Stimulated activated effector memory CD8-positive, alpha-beta T cell treated with anti-CD3 and anti-CD28 coated beads, Interleukin-12 subunit alpha, Interleukin-12 subunit beta, amount 100 ng/mL, for 72 hours (primary cell): ENCODE data around the gene DMD.
"Not testable (repeated sequence)": the region's sequence is repeated elsewhere in the genome, so short reads cannot be mapped to it uniquely, and the experiment has no call there.

ENCODE experiments used
- ATAC-seq: fragments of 150-1000 bp; cut with Tn5 transposase; 2 replicates; pipeline ENCODE4 v1.10.0; 2021
- DNase-seq, 2 donors: peaks; one replicate each; pipeline ENCODE4 v3.0.0; 2021 to 2022; ENCODE audit warnings: low spot score in 2 of 2
- H3K27ac Mint-ChIP-seq: one replicate; pipeline ENCODE4 v1.8.0; 2022; ENCODE audit warnings: mild to moderate bottlenecking, mixed read lengths
- H3K36me3 Mint-ChIP-seq: one replicate; pipeline ENCODE4 v1.8.0; 2022; ENCODE audit warnings: mild to moderate bottlenecking, mixed read lengths
- H3K4me1 Mint-ChIP-seq: one replicate; pipeline ENCODE4 v1.8.0; 2022; ENCODE audit warnings: mixed read lengths
- H3K4me3 Mint-ChIP-seq: one replicate; pipeline ENCODE4 v1.8.0; 2022; ENCODE audit warnings: mild to moderate bottlenecking, mixed read lengths
- H3K9me3 Mint-ChIP-seq: one replicate; pipeline ENCODE4 v1.8.0; 2022; ENCODE audit warnings: mixed read lengths

Gene DMD

DNA sequence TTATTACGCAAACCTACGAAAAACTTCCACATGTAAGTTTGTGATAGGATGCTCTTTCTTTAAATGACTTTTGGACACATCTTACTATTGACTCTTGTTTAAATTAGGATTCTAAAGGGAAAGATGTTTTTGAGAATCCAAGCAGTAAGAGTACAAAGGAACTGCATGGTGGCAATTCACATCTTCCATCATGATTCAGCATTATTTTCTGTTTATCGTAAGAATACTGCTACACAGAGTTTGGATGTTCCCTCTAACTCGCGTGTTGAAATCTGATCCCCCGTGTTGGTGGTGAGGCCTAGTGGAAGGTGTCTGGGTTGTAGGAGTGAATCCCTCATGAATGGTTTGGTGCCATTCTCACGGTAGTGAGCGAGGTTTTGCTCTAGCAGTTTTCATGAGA, 1767.7 kb downstream of the DMD start:
- no peaks in the 10 kb centered on the region for H3K36me3 Mint-ChIP-seq
- H3K27ac Mint-ChIP-seq, result no peak overlapping the region
- no peaks in the 10 kb centered on the region for H3K4me1 Mint-ChIP-seq
- DNase-seq (no peak), ATAC-seq (no peak)
- no peak overlapping the region for H3K4me3 Mint-ChIP-seq
- no peaks in the 10 kb centered on the region for H3K9me3 Mint-ChIP-seq

GRCh38 chrX:31440546-31440945, 1770.8 kb downstream of the DMD start:
- H3K27ac Mint-ChIP-seq, result no peak overlapping the region
- H3K4me1 Mint-ChIP-seq, result no peaks in the 10 kb centered on the region
- no peak overlapping the region for H3K4me3 Mint-ChIP-seq
- ATAC-seq, result no peak
- H3K36me3 Mint-ChIP-seq, result no peaks in the 10 kb centered on the region
- peaks cover 1% of the 10 kb centered on the region for H3K9me3 Mint-ChIP-seq
- no peak for DNase-seq

GRCh38 chrX:31436424-31436823, 1774.9 kb downstream of the DMD start:
- ATAC-seq, result no peak
- no peaks in the 10 kb centered on the region for H3K36me3 Mint-ChIP-seq
- DNase-seq, result no peak
- peaks cover 2% of the 10 kb centered on the region for H3K9me3 Mint-ChIP-seq
- H3K4me3 Mint-ChIP-seq, result no peak overlapping the region
- H3K27ac Mint-ChIP-seq, result no peak overlapping the region
- no peaks in the 10 kb centered on the region for H3K4me1 Mint-ChIP-seq

DNA sequence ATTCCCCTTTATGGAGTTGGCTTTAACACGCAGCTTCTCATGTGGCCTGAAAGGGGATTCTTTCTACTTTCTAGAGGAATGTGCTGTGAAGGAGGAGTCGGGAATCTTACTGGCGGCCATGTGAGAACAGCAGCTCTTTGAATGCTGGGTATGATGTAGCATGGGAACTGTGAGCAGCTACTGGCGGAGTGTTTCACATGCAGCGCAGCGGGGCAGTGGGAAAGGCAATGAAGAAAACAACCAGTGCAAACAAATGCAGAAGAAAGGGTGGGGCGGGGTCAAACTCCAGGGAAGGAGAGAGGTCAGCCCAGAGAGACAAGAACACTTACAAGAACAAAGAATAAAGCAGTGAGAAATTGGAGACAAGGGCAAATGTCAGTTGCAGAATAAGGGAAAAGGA, 1775.8 kb downstream of the DMD start:
- peaks cover 2% of the 10 kb centered on the region for H3K9me3 Mint-ChIP-seq
- no peak for DNase-seq

GRCh38 chrX:31433856-31434255, 1777.5 kb downstream of the DMD start:
- Mint-ChIP-seq H3K4me1 (no peaks in the 10 kb centered on the region), H3K36me3 (no peaks in the 10 kb centered on the region), H3K4me3 (no peak overlapping the region), H3K27ac (no peak overlapping the region), H3K9me3 (peaks cover 2% of the 10 kb centered on the region)
- ATAC-seq (no peak), DNase-seq (no peak)

More for the DNA sequence above, 1775.8 kb downstream of the DMD start:
- Mint-ChIP-seq H3K36me3 (no peaks in the 10 kb centered on the region), H3K4me1 (no peaks in the 10 kb centered on the region), H3K27ac (no peak overlapping the region), H3K4me3 (no peak overlapping the region)
- no peak for ATAC-seq

GRCh38 chrX:31429915-31430314, 1781.4 kb downstream of the DMD start:
- no peaks in the 10 kb centered on the region for H3K4me1 Mint-ChIP-seq
- no peak for ATAC-seq

GRCh38 chrX:31423609-31424189, 1787.7 kb downstream of the DMD start:
- no peaks in the 10 kb centered on the region for H3K36me3 Mint-ChIP-seq
- no peak for DNase-seq

More at GRCh38 chrX:31429915-31430314, 1781.4 kb downstream of the DMD start:
- Mint-ChIP-seq H3K4me3 (no peak overlapping the region), H3K36me3 (no peaks in the 10 kb centered on the region), H3K27ac (no peak overlapping the region), H3K9me3 (no peaks in the 10 kb centered on the region)
- DNase-seq, result no peak

DNA sequence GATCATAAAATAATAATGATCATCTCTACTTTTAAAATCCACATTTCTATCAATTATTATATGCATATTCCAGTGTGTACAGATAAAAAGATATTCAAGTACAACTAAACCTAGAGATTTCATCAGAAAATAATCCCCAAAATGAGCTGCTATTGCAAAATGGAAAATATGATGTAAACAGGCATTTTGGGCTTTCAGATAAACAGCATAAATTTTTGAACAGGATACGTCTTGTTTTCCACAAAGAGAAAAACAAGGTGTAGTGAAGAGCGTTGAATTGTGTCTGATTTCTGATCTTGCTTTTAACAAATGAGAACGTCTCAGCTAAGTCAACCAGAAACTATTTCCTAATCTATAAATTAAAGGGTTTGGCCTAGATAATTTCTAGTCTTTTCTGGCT, 1789.9 kb downstream of the DMD start:
- no peak for ATAC-seq
- no peaks in the 10 kb centered on the region for H3K36me3 Mint-ChIP-seq
- no peaks in the 10 kb centered on the region for H3K4me1 Mint-ChIP-seq

More at GRCh38 chrX:31423609-31424189, 1787.7 kb downstream of the DMD start:
- Mint-ChIP-seq H3K4me1 (no peaks in the 10 kb centered on the region), H3K4me3 (no peak overlapping the region), H3K27ac (no peak overlapping the region), H3K9me3 (no peaks in the 10 kb centered on the region)
- no peak for ATAC-seq

DNA sequence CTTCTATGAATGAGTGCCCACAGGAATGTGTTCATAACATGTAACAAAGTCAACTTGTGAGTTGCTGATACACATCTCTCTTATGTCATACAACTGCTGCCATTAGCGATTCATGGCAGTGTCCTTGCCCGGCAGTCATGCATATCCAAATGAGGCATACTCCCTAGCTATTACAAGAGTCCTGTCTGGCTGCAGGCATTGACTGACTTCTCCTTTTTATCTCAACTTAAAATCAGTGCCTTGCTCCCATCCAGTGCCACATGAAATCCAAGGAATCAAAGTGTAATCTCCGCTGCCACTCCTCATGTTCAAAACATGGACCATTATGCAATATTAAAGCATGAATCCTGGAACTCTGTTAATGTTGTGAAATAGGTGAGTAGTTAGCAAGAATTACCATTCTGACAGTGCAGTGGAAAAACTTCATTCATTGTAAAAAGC, 1790.6 kb downstream of the DMD start:
- Mint-ChIP-seq H3K9me3 (no peaks in the 10 kb centered on the region), H3K27ac (no peak overlapping the region), H3K4me3 (no peak overlapping the region), H3K4me1 (no peaks in the 10 kb centered on the region), H3K36me3 (no peaks in the 10 kb centered on the region)
- no peak for ATAC-seq
- no peak for DNase-seq

More for the DNA sequence above, 1789.9 kb downstream of the DMD start:
- no peak overlapping the region for H3K4me3 Mint-ChIP-seq
- DNase-seq, result no peak
- H3K9me3 Mint-ChIP-seq, result no peaks in the 10 kb centered on the region
- no peak overlapping the region for H3K27ac Mint-ChIP-seq

- Mint-ChIP-seq H3K36me3 (no peaks in the 10 kb centered on the region), H3K4me1 (no peaks in the 10 kb centered on the region), H3K9me3 (no peaks in the 10 kb centered on the region), H3K4me3 (no peak overlapping the region), H3K27ac (no peak overlapping the region)
- no peak for DNase-seq
- ATAC-seq, result no peak
Measured at GRCh38 chrX:31420302-31420701, 1791.0 kb downstream of the DMD start.

DNA sequence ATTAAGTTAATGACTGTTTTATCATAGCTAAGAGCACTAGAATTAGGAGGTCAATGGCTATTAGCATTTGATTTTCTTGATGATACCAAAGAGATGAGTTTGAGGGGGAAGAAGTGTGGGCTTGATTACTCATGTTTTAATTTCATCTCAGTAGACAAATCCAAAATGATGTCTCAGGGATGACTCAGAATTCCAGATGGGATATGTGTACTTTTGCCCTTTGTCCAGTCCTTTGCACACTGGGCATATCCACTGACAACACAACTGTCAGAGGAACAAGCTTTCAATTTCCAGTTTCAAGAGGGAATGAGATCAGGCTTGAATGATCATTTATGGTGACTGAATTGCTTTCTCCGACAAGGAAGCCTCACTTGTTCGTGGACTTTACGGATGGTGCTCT, 1814.2 kb downstream of the DMD start:
- no peak for DNase-seq
- H3K36me3 Mint-ChIP-seq, result no peaks in the 10 kb centered on the region
- H3K4me3 Mint-ChIP-seq, result no peak overlapping the region
- H3K9me3 Mint-ChIP-seq, result no peaks in the 10 kb centered on the region
- no peak overlapping the region for H3K27ac Mint-ChIP-seq
- ATAC-seq, result no peak
- H3K4me1 Mint-ChIP-seq, result no peaks in the 10 kb centered on the region

DNA sequence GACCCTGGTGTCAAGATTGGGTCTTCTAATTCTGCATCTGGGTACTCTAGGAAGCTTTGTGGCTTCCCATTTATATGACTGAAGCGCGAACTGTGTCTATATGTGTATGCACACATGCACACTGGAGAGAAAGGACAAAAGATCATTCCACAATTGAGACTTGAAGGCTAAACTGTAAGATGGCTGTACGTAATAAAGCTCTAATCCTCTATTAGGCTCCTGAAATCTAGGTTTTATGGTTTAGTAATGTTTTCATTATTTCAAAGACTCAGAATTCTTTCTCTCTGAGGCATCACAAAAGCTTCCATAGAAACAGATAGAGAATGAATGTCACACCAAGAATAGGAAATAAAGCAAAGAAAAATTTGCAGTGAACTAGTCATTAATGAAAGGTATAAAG, 1818.8 kb downstream of the DMD start:
- Mint-ChIP-seq H3K9me3 (no peaks in the 10 kb centered on the region), H3K4me1 (no peaks in the 10 kb centered on the region), H3K4me3 (no peak overlapping the region), H3K36me3 (no peaks in the 10 kb centered on the region), H3K27ac (no peak overlapping the region)
- DNase-seq, result no peak
- no peak for ATAC-seq

DNA sequence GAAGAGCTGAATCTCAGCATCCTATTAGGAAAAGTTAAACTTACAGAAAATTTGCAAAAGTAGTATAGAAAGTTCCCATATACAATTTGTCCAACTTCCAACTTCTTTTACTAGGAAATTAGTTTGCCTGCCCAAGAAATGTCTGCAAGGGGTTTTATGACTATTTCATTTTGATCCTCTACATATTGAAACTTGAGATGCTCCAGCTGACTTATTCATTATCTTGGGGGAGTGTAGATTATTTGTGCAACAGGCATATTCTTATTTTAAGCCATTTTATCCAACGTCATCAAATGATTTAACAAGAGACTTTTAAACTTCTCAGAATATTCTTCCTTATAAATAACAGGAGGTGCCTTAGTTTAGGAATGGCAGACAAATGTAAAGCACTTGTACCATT, 1822.4 kb downstream of the DMD start:
- H3K27ac Mint-ChIP-seq, result no peak overlapping the region
- H3K36me3 Mint-ChIP-seq, result no peaks in the 10 kb centered on the region
- peaks cover 3% of the 10 kb centered on the region for H3K9me3 Mint-ChIP-seq
- no peaks in the 10 kb centered on the region for H3K4me1 Mint-ChIP-seq
- ATAC-seq, result no peak
- DNase-seq, result no peak
- no peak overlapping the region for H3K4me3 Mint-ChIP-seq

DNA sequence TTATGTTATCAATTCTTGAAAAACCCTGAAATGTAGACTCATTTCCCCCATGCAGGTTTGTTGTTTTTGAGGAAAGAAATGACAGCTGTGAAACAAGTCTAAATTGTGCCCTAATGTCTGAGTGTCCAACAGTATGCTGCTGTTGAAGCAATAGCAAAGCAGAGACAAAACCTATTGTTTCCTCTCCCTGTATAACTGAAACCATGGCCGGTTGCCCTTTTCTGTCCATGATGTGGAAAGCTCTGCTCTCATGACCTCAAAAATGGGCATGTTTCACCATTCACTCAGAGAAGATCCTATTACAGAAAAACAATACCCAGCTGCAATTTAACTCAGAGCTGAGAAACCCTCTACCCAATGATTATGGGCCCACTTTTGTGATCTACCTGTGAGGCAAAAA, 1826.9 kb downstream of the DMD start:
- Mint-ChIP-seq H3K9me3 (peaks cover 4% of the 10 kb centered on the region), H3K27ac (no peak overlapping the region), H3K4me1 (no peaks in the 10 kb centered on the region), H3K4me3 (no peak overlapping the region), H3K36me3 (no peaks in the 10 kb centered on the region)
- DNase-seq (no peak), ATAC-seq (no peak)

- H3K4me3 Mint-ChIP-seq, result no peak overlapping the region
Measured at GRCh38 chrX:31383991-31384390, 1827.4 kb downstream of the DMD start.

DNA sequence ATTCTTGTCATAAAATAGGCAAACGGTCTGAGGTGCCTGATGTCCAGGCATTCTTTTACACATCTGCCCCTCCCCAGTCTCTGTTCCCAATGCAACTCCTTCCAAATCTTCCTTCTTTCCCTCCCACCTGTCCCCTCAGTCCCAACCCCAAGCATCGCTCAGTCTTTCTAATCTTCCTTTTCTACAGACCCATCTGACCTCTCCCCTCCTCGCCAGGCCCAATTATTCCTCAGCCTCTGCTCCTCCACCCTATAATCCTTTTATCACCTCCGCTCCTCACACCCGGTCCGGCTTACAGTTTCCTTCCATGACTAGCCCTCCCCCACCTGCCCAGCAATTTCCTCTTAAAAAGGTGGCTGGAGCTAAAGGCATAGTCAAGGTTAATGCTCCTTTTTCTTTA, 1832.4 kb downstream of the DMD start:
- H3K27ac Mint-ChIP-seq, H3K4me3 Mint-ChIP-seq: not testable (repeated sequence)

More at GRCh38 chrX:31383991-31384390, 1827.4 kb downstream of the DMD start:
- H3K36me3 Mint-ChIP-seq, result no peaks in the 10 kb centered on the region
- ATAC-seq (no peak), DNase-seq (no peak)
- H3K27ac Mint-ChIP-seq, result no peak overlapping the region
- H3K9me3 Mint-ChIP-seq, result peaks cover 4% of the 10 kb centered on the region
- no peaks in the 10 kb centered on the region for H3K4me1 Mint-ChIP-seq

DNA sequence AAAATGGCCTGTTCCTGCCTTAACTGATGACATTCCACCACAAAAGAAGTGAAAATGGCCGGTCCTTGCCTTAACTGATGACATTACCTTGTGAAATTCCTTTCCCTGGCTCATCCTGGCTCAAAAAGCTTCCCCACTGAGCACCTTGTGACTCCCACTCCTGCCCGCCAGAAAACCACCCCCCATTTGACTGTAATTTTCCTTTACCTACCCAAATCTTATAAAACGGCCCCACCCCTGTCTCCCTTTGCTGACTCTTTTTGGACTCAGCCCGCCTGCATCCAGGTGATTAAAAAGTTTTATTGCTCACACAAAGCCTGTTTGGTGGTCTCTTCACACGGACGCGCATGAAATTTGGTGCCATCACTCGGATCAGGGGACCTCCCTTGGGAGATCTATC, 1833.5 kb downstream of the DMD start:
- not testable (repeated sequence) for H3K4me3 Mint-ChIP-seq, H3K27ac Mint-ChIP-seq, DNase-seq, H3K9me3 Mint-ChIP-seq, H3K4me1 Mint-ChIP-seq, ATAC-seq, H3K36me3 Mint-ChIP-seq

More for the DNA sequence above, 1832.4 kb downstream of the DMD start:
- DNase-seq, H3K36me3 Mint-ChIP-seq, ATAC-seq, H3K4me1 Mint-ChIP-seq, H3K9me3 Mint-ChIP-seq: not testable (repeated sequence)
